ENCODE data around the gene BCL2L12. TPM values are rescaled to one million over a fixed set of nuclear protein-coding genes. Genes with fewer than 3 reads are reported as not detected.

Gene BCL2L12
- total and polyA plus RNA-seq, 4 donors: 1.6 to 15.7 (median 6.8) TPM

- no peak for DNase-seq (ENCODE audit: low spot score)
- 31% methylated on average over 9 of the region's 9 CpGs for WGBS
- no peak overlapping the region for H3K9ac ChIP-seq (ENCODE audit: low read depth in 1 of 2, low read length in 2 of 2)
- H3K36me3 ChIP-seq (ENCODE audit: control insufficient read depth in 4 of 4, insufficient read depth in 3 of 4, low read depth in 1 of 4, low read length in 3 of 4): peaks cover 2 to 5% (median 4%) of the 10 kb centered on the region in 4 donors
- peaks cover 0 to 4% (median 0%) of the 10 kb centered on the region in 4 donors for H3K4me1 ChIP-seq (ENCODE audit: control insufficient read depth in 4 of 4, insufficient read depth in 4 of 4, low read length in 3 of 4)
- TF ChIP-seq, protein P1, sequence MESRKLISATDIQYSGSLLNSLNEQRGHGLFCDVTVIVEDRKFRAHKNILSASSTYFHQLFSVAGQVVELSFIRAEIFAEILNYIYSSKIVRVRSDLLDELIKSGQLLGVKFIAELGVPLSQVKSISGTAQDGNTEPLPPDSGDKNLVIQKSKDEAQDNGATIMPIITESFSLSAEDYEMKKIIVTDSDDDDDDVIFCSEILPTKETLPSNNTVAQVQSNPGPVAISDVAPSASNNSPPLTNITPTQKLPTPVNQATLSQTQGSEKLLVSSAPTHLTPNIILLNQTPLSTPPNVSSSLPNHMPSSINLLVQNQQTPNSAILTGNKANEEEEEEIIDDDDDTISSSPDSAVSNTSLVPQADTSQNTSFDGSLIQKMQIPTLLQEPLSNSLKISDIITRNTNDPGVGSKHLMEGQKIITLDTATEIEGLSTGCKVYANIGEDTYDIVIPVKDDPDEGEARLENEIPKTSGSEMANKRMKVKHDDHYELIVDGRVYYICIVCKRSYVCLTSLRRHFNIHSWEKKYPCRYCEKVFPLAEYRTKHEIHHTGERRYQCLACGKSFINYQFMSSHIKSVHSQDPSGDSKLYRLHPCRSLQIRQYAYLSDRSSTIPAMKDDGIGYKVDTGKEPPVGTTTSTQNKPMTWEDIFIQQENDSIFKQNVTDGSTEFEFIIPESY (IDR thresholded peaks at IDR 0.05): no peak
- TF ChIP-seq NR2F2 (IDR thresholded peaks at IDR 0.05): peak; percentile 14
- H3K27me3 ChIP-seq (ENCODE audit: control insufficient read depth in 4 of 4, insufficient read depth in 4 of 4, low read length in 3 of 4): no peaks in the 10 kb centered on the region
- no peak overlapping the region for H3K27ac ChIP-seq (ENCODE audit: low read depth in 1 of 2, low read length in 2 of 2)
- H3K9me3 ChIP-seq (ENCODE audit: control insufficient read depth in 4 of 4, low read length in 3 of 4): no peaks in the 10 kb centered on the region
- no peak overlapping the region for H3K4me3 ChIP-seq (ENCODE audit: low read depth in 1 of 3, low read length in 3 of 3)
These were observed 34.6 kb upstream of the BCL2L12 start for GRCh38 chr19:49631014-49631588.

DNA sequence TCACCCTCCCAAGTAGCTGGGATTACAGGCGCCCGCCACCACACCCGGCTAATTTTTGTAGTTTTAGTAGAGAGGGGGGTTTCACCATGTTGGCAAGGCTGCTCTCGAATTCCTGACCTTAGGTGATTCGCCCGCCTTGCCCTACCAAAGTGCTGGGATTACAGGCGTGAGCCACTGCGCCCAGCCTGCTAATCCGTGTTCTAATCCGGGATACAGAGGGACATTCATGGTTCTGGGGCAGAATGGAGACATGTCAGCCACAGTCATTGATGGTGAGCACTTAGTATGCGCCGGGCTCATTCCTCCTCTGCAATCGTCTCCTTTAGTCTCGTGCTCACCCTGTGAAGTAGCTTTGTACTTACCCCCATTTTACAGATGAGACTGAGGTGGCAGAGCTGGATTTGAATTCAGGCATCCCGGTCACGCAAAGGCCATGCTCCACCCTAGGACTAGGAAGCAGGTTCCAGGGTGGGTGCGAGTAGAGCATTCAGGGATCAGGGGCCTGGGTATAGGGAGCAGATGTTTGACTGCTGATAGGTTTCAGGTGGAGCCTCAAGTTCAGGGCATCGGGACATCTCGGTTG, 34.0 kb upstream of the BCL2L12 start:
- Histone ChIP-seq H3K36me3 (ENCODE audit: control insufficient read depth in 4 of 4, insufficient read depth in 3 of 4, low read depth in 1 of 4, low read length in 3 of 4) (peaks cover 2 to 4% (median 3%) of the 10 kb centered on the region in 4 donors), H3K9me3 (ENCODE audit: control insufficient read depth in 4 of 4, low read length in 3 of 4) (no peaks in the 10 kb centered on the region), H3K4me3 (ENCODE audit: low read depth in 1 of 3, low read length in 3 of 3) (no peak overlapping the region), H3K4me1 (ENCODE audit: control insufficient read depth in 4 of 4, insufficient read depth in 4 of 4, low read length in 3 of 4) (peaks cover 0 to 6% (median 0%) of the 10 kb centered on the region in 4 donors), H3K27me3 (ENCODE audit: control insufficient read depth in 4 of 4, insufficient read depth in 4 of 4, low read length in 3 of 4) (no peaks in the 10 kb centered on the region), H3K9ac (ENCODE audit: low read depth in 1 of 2, low read length in 2 of 2) (no peak overlapping the region), H3K27ac (ENCODE audit: low read depth in 1 of 2, low read length in 2 of 2) (no peak overlapping the region)
- 83% methylated on average over 19 of the region's 19 CpGs for WGBS
- no peak for DNase-seq (ENCODE audit: low spot score)
- TF ChIP-seq SP1 (IDR thresholded peaks at IDR 0.05) (no peak), HNF4G (IDR thresholded peaks at IDR 0.05) (no peak), ATF3 (IDR thresholded peaks at IDR 0.05) (no peak), JUND (IDR thresholded peaks at IDR 0.05) (no peak), NR2F2 (IDR thresholded peaks at IDR 0.05) (no peak)
- TF ChIP-seq, protein P2, sequence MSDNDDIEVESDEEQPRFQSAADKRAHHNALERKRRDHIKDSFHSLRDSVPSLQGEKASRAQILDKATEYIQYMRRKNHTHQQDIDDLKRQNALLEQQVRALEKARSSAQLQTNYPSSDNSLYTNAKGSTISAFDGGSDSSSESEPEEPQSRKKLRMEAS (IDR thresholded peaks at IDR 0.05): no peak

- no peak for DNase-seq (ENCODE audit: low spot score)
- no peak overlapping the region for H3K27ac ChIP-seq (ENCODE audit: low read depth in 1 of 2, low read length in 2 of 2)
- no peaks in the 10 kb centered on the region for H3K27me3 ChIP-seq (ENCODE audit: control insufficient read depth in 4 of 4, insufficient read depth in 4 of 4, low read length in 3 of 4)
- no peaks in the 10 kb centered on the region for H3K9me3 ChIP-seq (ENCODE audit: control insufficient read depth in 4 of 4, low read length in 3 of 4)
- peaks cover 0 to 6% (median 0%) of the 10 kb centered on the region in 4 donors for H3K4me1 ChIP-seq (ENCODE audit: control insufficient read depth in 4 of 4, insufficient read depth in 4 of 4, low read length in 3 of 4)
- H3K36me3 ChIP-seq (ENCODE audit: control insufficient read depth in 4 of 4, insufficient read depth in 3 of 4, low read depth in 1 of 4, low read length in 3 of 4): peaks cover 0 to 3% (median 1%) of the 10 kb centered on the region in 4 donors
- WGBS: 95% methylated on average over 5 of the region's 5 CpGs
- H3K4me3 ChIP-seq (ENCODE audit: low read depth in 1 of 3, low read length in 3 of 3): no peak overlapping the region
- H3K9ac ChIP-seq (ENCODE audit: low read depth in 1 of 2, low read length in 2 of 2): no peak overlapping the region
- TF ChIP-seq ATF3 (IDR thresholded peaks at IDR 0.05): no peak
- TF ChIP-seq HNF4A (conservative IDR thresholded peaks at IDR 0.05): no peak
- TF ChIP-seq HNF4G (IDR thresholded peaks at IDR 0.05): no peak
- TF ChIP-seq, protein P1 (IDR thresholded peaks at IDR 0.05): no peak
- no peak for TF ChIP-seq RXRA (IDR thresholded peaks at IDR 0.05)
- TF ChIP-seq TAF1 (conservative IDR thresholded peaks at IDR 0.05): no peak
- TF ChIP-seq, protein P3, sequence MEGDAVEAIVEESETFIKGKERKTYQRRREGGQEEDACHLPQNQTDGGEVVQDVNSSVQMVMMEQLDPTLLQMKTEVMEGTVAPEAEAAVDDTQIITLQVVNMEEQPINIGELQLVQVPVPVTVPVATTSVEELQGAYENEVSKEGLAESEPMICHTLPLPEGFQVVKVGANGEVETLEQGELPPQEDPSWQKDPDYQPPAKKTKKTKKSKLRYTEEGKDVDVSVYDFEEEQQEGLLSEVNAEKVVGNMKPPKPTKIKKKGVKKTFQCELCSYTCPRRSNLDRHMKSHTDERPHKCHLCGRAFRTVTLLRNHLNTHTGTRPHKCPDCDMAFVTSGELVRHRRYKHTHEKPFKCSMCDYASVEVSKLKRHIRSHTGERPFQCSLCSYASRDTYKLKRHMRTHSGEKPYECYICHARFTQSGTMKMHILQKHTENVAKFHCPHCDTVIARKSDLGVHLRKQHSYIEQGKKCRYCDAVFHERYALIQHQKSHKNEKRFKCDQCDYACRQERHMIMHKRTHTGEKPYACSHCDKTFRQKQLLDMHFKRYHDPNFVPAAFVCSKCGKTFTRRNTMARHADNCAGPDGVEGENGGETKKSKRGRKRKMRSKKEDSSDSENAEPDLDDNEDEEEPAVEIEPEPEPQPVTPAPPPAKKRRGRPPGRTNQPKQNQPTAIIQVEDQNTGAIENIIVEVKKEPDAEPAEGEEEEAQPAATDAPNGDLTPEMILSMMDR (IDR thresholded peaks at IDR 0.05; ENCODE audit: low read depth, low read length, missing input control): no peak
- TF ChIP-seq YY1 (IDR thresholded peaks at IDR 0.05): no peak
- TF ChIP-seq FOXA1 (IDR thresholded peaks at IDR 0.05): no peak
- no peak for TF ChIP-seq JUND (IDR thresholded peaks at IDR 0.05)
- TF ChIP-seq RAD21 (IDR thresholded peaks at IDR 0.05): no peak
- no peak for TF ChIP-seq EGR1 (IDR thresholded peaks at IDR 0.05; ENCODE audit: low read depth in 2 of 2)
- TF ChIP-seq, protein P2 (IDR thresholded peaks at IDR 0.05): no peak
- TF ChIP-seq SP1 (IDR thresholded peaks at IDR 0.05): no peak
These were observed 33.2 kb upstream of the BCL2L12 start for GRCh38 chr19:49632576-49632975.
